NCI-H1436 (cell line): ENCODE data around the gene METTL1.
"Not testable (repeated sequence)": the region's sequence is repeated elsewhere in the genome, so short reads cannot be mapped to it uniquely, and the experiment has no call there.

Source experiments
- DNase-seq: peaks from one replicate; lab custom pipeline; 2025; lab: John Stamatoyannopoulos, UW

METTL1 gene

DNA sequence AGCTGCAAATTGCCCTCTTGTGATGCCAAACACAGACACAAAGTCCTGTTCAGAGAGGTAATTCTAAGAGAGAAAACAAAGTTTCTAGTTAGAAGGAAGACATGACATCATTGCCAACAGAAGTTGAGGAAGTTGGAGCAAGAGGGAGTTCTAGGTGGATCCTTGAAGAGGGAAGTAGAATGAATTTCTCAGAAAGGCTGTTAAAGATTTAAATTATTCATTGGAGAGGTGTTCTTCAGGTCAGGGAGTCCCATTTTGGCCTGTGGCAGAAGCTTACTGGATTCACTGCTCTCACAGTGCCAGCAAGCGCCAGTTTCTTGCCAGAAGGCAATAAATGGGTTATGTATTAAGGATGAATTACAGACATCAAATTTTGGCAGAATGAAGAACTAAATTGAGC, 26.0 kb upstream of the METTL1 start:
- no peak for DNase-seq

DNA sequence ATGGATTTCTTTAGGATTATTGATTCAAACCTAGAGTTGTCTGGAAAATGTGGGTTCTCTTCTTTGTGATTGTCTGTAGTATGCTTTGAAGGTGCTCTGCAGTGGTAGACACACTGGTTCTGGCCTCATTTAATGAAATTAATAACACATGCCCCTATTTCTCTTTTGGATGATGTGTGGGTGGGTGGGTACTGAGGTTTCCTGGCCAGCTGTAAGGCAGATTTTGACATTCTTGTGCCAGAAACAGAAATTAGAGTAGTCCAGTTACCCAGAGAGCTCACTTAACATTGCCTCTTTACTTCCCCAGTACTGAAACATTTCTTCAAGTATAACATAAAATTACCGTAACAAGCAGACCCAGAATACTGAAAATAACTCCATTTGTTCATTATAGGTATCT, 25.1 kb upstream of the METTL1 start:
- no peak for DNase-seq

DNA sequence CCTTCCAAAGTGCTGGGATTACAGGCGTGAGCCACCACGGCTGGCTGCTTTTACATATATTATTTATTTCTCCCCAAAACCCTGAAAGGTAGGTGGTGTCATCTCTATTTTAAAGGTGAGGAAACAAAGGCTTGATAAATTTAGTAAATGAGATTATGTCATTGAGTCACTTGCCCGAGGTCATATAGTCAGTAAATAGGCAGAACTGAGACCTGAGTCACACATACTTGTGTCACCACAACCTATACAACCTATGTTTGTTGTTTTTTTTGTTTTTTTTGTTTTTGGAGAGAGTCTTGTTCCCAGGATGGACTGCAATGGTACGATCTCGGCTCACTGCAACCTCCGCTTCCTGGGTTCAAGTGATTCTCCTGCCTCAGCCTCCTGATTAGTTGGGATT, 23.4 kb upstream of the METTL1 start:
- DNase-seq, result no peak

DNA sequence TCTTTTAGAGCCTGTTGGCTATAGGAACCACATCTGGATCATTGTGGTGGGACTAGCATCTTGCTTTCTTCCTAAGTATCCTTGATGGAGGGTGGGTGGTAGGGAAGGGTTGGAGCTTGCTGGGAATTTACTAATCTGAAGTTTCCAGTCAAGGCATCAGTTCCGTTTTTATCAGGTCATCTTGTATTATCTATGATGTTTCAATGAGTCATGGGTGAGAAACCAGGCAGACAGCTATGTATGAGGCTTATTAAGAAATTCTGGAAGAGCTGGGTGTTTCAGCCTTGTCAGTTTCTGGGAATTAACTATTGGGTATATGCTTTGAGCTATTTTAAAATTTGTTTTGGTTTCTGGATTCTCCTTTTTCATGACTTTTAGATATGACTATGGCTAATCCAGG, 22.0 kb upstream of the METTL1 start:
- DNase-seq, result no peak

DNA sequence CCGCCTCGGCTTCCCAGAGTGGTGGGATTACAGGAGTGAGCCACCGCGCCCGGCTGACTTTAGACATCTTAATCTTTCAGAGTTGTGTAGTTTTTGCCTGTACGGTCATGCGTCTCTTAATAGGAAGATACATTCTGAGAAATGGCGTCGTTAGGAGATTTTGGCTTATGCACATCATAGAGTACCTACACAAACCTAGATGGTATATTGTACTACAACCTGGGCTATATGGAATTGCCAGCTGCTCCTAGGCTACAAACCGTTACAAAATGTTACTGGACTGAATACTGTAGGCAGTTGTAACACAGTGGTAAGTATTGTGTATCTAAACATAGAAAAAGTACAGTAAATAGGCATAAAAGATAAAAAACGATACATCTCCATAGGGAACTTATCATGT, 12.0 kb upstream of the METTL1 start:
- no peak for DNase-seq

DNA sequence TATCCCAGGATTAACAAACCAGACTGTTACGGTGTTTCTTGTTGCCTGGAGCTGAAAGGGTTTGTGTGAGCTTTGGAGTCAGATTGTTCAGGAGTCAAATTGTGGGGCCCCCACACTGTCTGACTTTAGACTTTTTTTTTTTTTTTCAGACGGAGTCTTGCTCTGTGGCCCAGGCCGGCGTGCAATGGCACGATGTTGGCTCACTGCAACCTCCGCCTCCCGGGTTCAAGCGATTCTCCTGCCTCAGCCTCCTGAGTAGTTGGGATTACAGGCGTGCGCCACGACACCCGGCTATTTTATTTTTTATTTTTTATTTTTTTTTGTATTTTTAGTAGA, 11.5 kb upstream of the METTL1 start:
- no peak for DNase-seq

DNA sequence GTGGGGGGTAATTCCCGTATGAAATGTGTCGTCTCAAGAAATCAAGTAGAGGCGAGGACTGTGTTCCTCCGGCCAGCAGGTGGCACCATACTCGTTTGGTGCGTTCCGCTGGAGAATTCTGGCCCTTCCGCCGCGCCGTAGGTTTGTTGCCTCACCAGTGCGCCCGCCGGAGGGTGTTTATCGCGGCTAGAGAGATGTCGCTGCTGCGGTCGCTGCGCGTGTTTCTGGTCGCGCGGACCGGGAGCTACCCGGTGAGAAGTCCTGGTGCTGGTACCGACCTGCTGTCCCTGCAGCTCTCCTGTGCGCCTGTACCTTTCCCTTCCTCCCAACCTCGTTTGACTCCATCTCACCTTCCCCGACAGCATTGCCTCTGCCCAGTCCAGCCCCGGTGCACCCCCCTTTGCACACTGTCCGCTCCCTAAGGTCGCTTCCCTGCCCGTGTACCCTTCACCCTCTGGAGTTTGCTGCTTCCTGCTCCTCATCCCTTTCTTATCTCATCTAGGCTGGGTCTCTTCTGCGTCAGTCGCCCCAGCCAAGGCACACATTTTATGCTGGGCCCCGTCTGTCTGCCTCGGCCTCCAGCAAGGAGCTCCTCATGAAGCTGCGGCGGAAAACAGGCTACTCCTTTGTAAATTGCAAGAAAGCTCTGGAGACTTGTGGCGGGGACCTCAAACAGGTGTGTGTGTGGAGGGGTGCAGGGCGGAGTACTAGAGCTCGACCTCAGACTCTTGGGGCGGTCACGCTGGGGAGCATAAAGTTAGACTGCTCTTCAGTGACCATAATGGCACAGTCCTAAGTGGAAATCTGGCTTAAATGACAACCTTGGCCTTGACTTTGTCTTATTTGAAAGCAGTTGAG, 10.9 kb upstream of the METTL1 start, which contains the start of gene TSFM:
TSFM (plus strand) TSS at position 180 of the 858 bp plus-strand sequence; CDS start at position 195, 15 bp downstream.
- peak; percentile 95 for DNase-seq

DNA sequence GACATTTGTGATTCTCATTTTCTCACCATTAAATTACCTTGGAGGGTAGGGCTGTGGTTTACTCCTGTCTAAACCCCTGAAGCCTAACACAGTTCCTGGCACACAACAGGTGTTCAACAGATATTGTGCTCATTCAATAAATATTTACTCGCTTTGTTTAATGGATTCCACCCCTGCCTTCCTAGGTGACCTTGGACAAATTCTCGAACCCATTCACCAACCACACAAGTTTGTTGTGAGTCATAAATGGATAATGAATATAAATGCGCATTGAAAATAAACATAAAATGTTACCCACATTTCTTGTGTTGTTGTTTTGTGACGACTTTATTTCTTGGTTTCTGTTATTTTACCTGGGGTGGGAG, 10.3 kb upstream of the METTL1 start:
- no peak for DNase-seq

DNA sequence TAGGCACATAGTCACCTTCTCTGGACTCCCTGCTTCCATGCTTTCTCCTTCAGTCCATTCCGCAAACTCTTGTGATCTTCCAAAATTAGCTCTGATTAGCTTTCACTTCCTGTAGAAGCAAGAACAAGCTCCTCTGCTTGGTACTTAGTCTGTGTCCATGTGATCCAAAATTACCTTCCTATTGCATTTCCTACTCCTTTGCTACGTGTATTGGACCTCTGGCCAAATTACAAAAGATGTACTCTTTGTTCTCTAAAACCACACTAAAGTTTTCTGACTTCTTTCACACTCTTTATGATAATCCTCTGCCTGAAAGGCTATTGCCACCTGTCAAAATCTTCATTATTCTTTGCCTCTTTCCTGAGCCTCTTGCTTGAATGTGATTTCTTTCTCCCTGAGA, 9.9 kb upstream of the METTL1 start:
- no peak for DNase-seq

DNA sequence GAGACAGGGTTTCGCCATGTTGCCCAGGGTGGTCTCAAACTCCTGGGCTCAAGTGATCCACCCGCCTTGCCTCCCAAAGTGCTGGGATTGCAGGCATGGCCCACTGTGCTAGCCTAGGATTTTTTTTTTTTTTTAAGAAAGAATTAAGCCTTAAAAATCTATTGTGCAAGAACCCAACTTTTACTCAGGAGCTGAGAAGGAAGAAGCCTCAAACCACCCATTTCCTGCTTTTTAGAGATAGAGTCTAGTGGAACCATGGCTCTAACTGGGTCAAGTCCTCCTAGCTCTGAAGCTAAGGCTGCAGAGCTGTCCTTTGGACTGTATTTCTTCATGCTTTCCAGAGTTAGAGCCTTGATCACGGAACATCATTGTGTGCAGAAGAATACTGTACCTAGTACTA, 9.3 kb upstream of the METTL1 start:
- DNase-seq, result no peak

DNA sequence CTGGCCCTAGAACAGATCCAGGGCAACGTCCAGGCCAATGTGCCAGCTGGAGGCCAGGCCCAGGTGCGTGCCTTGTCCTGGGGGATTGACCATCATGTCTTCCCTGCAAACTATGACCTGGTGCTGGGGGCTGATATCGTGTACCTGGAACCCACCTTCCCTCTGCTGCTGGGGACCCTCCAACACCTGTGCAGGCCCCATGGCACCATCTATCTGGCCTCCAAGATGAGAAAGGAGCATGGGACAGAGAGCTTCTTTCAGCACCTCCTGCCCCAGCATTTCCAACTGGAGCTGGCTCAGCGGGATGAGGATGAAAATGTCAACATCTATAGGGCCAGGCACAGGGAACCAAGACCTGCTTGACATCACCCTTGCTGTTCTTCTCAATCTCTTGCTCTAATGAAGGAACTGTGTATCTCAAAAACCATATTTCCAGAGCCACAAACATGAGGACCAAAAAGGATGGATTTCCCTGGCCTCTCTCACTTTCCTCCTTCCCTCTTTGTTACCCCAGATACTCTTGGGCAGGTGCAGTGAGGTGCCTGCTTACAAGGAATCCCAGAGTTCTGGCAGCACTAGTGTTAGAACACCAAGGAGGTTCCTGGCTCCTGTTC, 8.5 kb upstream of the METTL1 start:
- no peak for DNase-seq

DNA sequence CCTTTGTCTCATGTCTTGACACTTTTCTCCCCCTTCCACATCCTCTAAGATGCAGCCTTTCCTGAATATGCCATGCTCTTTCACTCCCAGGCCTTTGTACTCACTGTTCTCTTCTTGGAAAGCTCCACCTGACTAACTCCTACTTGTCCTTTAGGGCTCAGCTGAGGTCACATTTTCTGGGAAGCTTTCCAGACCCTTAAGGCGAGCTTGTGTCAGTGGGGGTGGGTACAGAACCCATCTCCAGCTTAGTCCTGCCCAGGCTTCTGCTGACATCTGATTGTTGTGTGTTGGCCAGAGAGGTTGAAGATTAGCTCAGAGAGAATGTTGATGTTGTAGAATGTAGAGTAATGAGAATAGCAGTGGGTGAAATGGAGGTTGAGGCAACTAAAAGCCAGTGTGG, 7.8 kb upstream of the METTL1 start:
- DNase-seq, result no peak

DNA sequence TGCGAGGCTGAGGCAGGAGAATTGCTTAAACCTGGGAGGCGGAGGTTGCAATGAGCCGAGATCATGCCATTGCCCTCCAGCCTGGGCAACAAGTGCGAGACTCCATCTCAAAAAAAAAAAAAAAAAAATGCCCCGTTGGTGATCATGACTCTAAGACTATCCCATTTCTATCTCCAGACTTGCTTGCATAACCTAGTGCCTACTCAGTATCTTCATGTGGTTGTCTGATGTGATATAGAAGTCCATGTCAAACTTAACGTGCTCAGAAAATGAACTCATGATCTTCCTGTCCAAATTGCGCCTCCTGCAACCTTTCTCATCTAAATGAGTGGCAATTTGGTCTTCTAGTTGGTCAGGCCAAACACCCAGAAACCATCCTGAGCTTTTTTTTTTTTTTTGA, 6.0 kb upstream of the METTL1 start:
- DNase-seq, result no peak

DNA sequence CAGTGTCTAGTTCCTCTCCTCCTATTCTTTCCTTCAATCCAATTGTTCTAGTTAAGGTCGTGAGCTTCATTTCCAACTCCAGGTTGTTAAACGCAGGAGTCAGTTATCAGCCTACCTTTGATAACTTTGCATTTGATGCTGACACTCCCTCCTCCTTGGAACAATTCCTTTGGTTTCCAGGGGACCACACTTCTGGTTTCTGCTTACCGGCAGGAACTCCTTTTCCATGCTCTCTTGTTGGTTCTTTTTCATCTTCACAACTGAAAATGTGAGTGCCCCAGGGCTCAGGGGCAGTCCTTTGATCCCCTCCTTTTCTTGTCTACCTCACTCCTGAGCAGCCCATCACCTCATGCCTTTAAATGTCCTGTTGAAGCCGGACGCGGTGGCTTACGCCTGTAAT, 5.5 kb upstream of the METTL1 start:
- no peak for DNase-seq

DNA sequence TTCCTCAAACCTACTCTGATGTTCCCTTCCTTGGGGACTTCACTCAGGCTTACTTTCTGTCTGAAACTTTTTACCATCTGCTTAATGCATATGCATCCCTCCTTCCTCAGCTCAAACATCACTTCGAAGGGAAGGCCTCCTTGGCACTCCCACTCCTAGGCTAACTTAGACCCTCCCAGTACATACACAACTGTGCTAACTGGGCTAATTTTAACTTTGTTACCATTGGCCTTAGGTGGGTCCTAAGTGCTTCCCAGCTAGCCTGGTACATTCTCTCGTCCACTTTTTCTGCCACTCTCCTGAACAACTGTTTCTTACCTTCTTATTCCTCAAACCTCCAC, 4.3 kb upstream of the METTL1 start:
- no peak for DNase-seq

DNA sequence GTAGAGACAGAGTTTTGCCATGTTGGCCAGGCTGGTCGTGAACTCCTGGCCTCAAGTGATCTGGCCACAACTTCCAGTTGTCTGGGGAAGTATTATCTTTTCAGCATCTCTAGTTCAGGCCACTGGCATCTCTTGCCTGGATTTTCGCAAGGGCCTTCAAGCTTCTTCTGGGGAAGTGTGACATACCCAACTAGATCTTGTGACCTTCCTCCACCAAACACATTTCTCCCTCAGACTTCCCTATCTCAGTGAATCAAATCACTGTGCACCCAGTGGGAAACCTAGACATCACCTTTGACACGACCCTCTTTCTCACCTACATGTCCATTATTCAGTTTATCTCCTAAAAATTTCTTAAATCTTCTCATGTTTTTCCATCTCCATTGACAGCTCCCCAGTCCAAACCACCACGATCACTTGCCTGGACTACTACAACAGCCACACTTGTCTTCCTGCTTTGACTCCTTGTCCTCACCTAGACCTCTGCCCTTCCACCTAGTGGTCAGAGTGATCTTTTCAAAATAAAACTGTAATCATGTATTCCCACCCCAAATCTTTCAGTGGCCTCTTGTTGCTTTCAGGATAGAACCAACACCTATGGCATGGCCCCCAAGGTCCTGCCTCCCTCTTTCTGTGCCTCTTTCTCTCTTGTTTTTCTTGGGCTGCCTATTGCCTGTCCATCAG, 3.8 kb upstream of the METTL1 start:
- no peak for DNase-seq

DNA sequence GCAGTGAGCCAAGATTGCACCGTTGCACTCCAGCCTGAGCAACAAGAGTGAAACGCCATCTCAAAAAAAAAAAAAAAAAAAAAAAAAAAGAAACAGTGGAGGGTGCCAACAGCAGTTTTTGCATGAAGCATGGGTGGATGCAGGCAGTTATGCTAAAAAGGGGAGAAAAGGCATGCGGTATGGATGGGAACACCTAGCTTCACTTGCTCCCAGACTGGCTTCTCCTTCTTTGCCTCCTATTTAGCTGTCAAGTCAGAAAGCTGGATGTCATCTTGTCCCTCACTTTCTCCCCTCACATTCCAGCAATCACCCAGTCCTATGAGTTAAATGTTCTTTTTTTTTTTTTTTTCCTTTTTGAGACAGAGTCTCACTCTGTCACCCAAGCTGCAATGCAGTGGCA, 3.1 kb upstream of the METTL1 start:
- DNase-seq, result no peak

DNA sequence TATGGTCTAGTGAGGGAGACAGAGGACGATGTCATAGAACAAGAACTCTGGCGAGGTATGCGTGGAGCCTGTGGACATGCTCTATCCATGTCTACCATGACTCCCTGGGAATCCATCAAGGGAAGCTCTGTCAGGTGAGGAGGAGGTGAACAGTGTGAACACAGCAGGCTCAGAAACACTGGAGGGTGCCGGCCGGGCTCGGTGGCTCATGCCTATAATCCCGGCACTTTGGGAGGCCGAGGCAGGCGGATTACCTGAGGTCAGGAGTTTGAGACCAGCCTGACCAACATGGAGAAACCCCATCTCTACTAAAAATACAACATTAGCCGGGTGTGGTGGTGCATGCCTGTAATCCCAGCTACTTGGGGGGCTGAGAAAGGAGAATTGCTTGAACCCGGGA, 2.7 kb upstream of the METTL1 start:
- not testable (repeated sequence) for DNase-seq

DNA sequence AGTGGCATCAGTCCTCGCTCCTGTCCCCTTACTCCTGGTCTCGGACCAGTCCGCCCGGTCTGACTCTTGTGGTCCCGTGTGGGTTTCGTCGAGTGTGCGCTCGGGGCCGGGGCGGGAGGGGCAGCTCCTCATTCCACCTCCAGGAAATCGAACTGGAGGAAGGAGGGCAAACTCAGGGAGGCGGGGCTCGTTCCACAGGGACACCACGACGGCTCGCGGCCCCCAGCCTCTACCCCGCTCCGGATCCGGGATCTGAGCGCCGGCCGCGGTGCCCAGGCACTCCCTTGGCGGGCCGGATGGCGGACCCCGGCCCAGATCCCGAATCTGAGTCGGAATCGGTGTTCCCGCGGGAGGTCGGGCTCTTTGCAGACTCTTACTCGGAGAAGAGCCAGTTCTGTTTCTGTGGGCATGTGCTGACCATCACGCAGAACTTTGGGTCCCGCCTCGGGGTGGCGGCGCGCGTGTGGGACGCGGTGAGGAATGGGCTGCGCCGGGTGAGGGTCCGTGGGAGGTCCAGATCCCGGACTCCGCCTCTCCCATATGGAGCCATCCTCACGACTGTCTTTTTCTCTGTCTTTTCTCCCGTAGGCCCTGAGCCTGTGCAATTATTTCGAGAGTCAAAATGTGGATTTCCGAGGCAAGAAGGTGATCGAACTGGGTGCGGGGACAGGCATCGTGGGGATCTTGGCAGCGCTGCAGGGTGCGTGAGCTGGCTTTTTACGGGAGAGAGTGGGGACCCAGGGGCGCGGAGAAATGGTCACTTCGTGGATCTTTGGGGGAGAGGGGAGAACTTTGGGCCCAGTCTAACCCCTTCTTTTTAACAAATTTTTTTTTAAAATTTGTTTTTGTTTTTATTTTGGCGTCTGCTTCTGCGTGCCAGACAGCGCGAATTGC, 771 bp upstream of the METTL1 start, which contains the start of gene EEF1AKMT3:
EEF1AKMT3 (plus strand) TSS at position 186 of the 894 bp plus-strand sequence; CDS start at position 297, 111 bp downstream.
- no peak for DNase-seq

DNA sequence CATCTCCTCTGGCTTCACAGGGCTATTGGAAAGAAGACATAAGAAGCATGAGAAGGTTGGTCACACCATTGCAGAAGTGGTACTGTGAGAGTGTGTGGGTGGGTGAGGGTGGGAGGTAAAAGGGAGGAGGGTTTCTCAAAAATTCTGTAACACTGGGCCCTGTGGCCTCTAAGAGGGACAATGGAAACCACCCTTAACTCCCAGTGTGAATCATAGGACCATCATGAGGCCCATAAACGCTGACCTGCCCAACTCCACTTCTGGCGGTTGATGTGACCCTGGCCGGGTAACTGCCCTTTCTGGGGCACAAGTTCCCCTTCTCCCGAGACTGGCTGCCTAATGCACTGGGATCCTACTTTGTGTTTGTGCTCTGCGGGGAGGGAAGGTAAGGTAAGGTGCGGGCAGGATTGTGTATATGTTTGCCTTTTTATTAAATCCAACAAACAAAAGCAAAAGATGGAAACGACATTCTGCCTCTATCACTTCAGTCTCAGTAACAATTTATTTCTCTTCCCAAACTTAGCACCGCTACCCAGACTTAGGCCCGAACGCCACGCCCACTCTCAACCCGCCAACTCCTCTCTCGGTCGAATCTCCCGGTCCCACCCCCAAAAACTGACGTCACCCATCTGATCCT, 551 bp downstream of the METTL1 start:
- peak; percentile 70 for DNase-seq

DNA sequence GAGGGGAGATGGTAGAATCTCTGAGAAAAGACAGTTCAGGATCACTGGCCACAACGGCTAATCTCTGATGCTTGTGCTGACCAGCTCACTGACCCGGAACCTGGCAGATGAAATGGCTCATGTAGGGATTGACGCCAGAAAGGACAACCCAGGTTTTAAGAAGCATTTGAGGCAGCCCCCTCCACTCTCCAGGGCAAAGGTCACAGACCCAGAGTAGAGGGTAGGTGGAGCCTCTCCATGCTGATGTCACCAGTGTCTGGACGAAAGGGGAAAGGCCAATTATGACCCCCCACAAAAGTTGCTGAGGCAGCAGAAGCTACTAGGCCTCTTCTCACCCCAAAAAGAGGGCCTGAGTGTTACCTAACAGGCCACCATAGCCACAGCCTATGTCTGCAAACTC, 1.2 kb downstream of the METTL1 start:
- DNase-seq, result no peak

DNA sequence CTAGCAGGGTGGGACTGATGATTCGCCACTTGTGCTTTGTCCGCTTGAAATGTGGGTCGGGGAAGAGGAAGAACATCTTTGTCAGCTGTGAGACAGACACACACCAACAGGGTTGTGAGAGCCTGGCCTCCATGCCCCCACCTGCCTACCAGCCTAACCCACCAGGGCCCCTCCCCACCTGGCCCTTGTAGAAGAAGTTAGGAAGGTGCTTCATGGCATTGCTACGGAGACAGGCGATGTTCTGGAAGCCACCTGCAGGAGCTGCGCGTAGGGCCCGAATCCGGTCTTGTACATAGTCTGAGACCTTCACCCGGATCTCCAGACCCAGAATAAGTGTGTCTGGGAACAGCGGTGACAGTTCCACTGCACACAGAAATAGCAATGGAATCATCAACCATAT, 2.3 kb downstream of the METTL1 start:
- no peak for DNase-seq
